ENCODE data around the gene DTX2. TPM values are rescaled to one million over a fixed set of nuclear protein-coding genes. Genes with fewer than 3 reads are reported as not detected.
"Not testable (repeated sequence)": the region's sequence is repeated elsewhere in the genome, so short reads cannot be mapped to it uniquely, and the experiment has no call there.

Gene DTX2
- polyA plus RNA-seq, 1 donor from 2014 or later: 2.4 TPM

GRCh38 chr7:76430836-76431235, 30.7 kb upstream of the DTX2 start:
- Histone ChIP-seq H3K36me3 (ENCODE audit: insufficient read depth, low read length) (no peaks in the 10 kb centered on the region), H3K9me3 (ENCODE audit: low read length) (no peaks in the 10 kb centered on the region), H3K4me3 (ENCODE audit: low read length) (no peak overlapping the region), H3F3A (ENCODE audit: insufficient read depth, low read length, poor library complexity, severe bottlenecking) (no peaks in the 10 kb centered on the region), H2AFZ (ENCODE audit: low read depth, low read length) (no peak overlapping the region), H4K20me1 (ENCODE audit: insufficient read depth) (no peaks in the 10 kb centered on the region), H3K27me3 (ENCODE audit: insufficient read depth, low read depth, low read length) (no peaks in the 10 kb centered on the region), H3K79me2 (replicated peaks; ENCODE audit: insufficient read depth, low read length) (no peaks in the 10 kb centered on the region), H3K9me2 (ENCODE audit: insufficient read depth, low read length) (no peaks in the 10 kb centered on the region), H3K4me2 (ENCODE audit: low read length) (no peak overlapping the region), H3K27ac (ENCODE audit: low read length) (no peak overlapping the region), H3K9ac (ENCODE audit: low read length) (no peak overlapping the region)
- TF ChIP-seq POLR2AphosphoS5 (IDR thresholded peaks at IDR 0.05) (no peak), EP300 (conservative IDR thresholded peaks at IDR 0.05; ENCODE audit: poor library complexity, severe bottlenecking) (no peak), TAF1 (IDR thresholded peaks at IDR 0.05; ENCODE audit: low read depth) (no peak), MXI1 (conservative IDR thresholded peaks at IDR 0.05; ENCODE audit: poor library complexity, severe bottlenecking) (no peak), RAD21 (conservative IDR thresholded peaks at IDR 0.05) (no peak), CTCF (IDR thresholded peaks at IDR 0.05; ENCODE audit: poor library complexity, severe bottlenecking) (no peak), EZH2 (IDR thresholded peaks at IDR 0.05; ENCODE audit: borderline replicate concordance, insufficient read depth, low read length, poor library complexity, severe bottlenecking) (no peak), REST (IDR thresholded peaks at IDR 0.05; ENCODE audit: borderline replicate concordance) (no peak), SMC3 (conservative IDR thresholded peaks at IDR 0.05; ENCODE audit: poor library complexity) (no peak)

GRCh38 chr7:76437873-76438272, 23.6 kb upstream of the DTX2 start:
- H3K79me2 ChIP-seq (replicated peaks; ENCODE audit: insufficient read depth, low read length); H3K9ac ChIP-seq (ENCODE audit: low read length); H3K27me3 ChIP-seq (ENCODE audit: insufficient read depth, low read depth, low read length); H3K9me3 ChIP-seq (ENCODE audit: low read length); H3K4me3 ChIP-seq (ENCODE audit: low read length); H3K9me2 ChIP-seq (ENCODE audit: insufficient read depth, low read length); H3K36me3 ChIP-seq (ENCODE audit: insufficient read depth, low read length); H3K27ac ChIP-seq (ENCODE audit: low read length); H3F3A ChIP-seq (ENCODE audit: insufficient read depth, low read length, poor library complexity, severe bottlenecking); H2AFZ ChIP-seq (ENCODE audit: low read depth, low read length); H4K20me1 ChIP-seq (ENCODE audit: insufficient read depth); H3K4me2 ChIP-seq (ENCODE audit: low read length): not testable (repeated sequence)
- TF ChIP-seq CTCF (IDR thresholded peaks at IDR 0.05; ENCODE audit: poor library complexity, severe bottlenecking): peak; percentile 50
- TF ChIP-seq SMC3 (conservative IDR thresholded peaks at IDR 0.05; ENCODE audit: poor library complexity): peak; percentile 55
- peak; percentile 47 for TF ChIP-seq RAD21 (conservative IDR thresholded peaks at IDR 0.05)

- not testable (repeated sequence) for H3F3A ChIP-seq (ENCODE audit: insufficient read depth, low read length, poor library complexity, severe bottlenecking); H3K4me3 ChIP-seq (ENCODE audit: low read length); H3K9me3 ChIP-seq (ENCODE audit: low read length); H3K27ac ChIP-seq (ENCODE audit: low read length); H4K20me1 ChIP-seq (ENCODE audit: insufficient read depth); H3K9me2 ChIP-seq (ENCODE audit: insufficient read depth, low read length); H3K9ac ChIP-seq (ENCODE audit: low read length); H3K27me3 ChIP-seq (ENCODE audit: insufficient read depth, low read depth, low read length); H2AFZ ChIP-seq (ENCODE audit: low read depth, low read length); H3K4me2 ChIP-seq (ENCODE audit: low read length); H3K79me2 ChIP-seq (replicated peaks; ENCODE audit: insufficient read depth, low read length); H3K36me3 ChIP-seq (ENCODE audit: insufficient read depth, low read length)
These were observed 22.2 kb upstream of the DTX2 start for GRCh38 chr7:76439120-76439888.

GRCh38 chr7:76440404-76440803, 21.1 kb upstream of the DTX2 start:
- not testable (repeated sequence) for H3K9ac ChIP-seq (ENCODE audit: low read length); H3K9me3 ChIP-seq (ENCODE audit: low read length); H4K20me1 ChIP-seq (ENCODE audit: insufficient read depth)

More at GRCh38 chr7:76440404-76440803, 21.1 kb upstream of the DTX2 start:
- H3K4me2 ChIP-seq (ENCODE audit: low read length); H3K9me2 ChIP-seq (ENCODE audit: insufficient read depth, low read length); H3K27me3 ChIP-seq (ENCODE audit: insufficient read depth, low read depth, low read length); H3K79me2 ChIP-seq (replicated peaks; ENCODE audit: insufficient read depth, low read length); H3K4me3 ChIP-seq (ENCODE audit: low read length); H3F3A ChIP-seq (ENCODE audit: insufficient read depth, low read length, poor library complexity, severe bottlenecking); H2AFZ ChIP-seq (ENCODE audit: low read depth, low read length); H3K27ac ChIP-seq (ENCODE audit: low read length); H3K36me3 ChIP-seq (ENCODE audit: insufficient read depth, low read length): not testable (repeated sequence)
